ENCODE data around the gene LBP. TPM values are rescaled to one million over a fixed set of nuclear protein-coding genes. Genes with fewer than 3 reads are reported as not detected.

Gene LBP
- total RNA-seq, 4 donors from 2014 or later: not detected

DNA sequence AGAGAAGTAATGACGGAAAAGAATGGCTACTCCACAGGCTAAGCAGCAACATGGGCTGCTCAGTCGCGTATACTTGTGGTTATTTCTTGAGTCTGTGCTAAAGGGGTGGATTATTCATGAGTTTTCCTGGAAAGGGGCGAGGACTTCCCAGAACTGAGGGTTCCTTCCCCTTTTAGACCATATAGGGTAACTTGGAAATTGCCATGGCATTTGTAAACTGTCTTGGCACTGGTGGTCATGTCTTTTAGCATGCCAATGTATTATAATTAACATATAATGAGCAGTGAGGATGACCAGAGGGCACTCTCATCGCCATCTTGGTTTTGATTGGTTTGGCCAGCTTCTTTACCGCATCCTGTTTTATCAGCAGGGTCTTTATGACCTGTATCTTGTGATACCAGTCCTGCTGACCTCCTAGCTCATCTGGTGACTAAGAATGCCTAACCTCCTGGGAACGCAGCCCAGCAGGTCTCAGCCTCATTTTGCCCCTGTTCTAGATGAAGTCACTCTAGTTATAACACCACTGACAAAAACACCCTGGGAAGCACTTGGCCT, 11.4 kb downstream of the LBP start:
- no peak for DNase-seq
- in situ Hi-C loops (cut with MboI; ENCODE audit: low pct_ligation_motif_present in 1 of 4, low pct_unique_long_range_greater_than_20kb in 1 of 4, low sequenced_read_pairs in 3 of 4) (no loop called here), intact Hi-C loops (cut with DNase I; ENCODE audit: low total_unique reads) (no loop called here)
- H3K4me1 ChIP-seq: no peaks in the 10 kb centered on the region
- TF ChIP-seq EP300 (IDR thresholded peaks at IDR 0.05; ENCODE audit: low read depth): no peak
- TF ChIP-seq POLR2A (IDR thresholded peaks at IDR 0.05): no peak
- TF ChIP-seq, protein P1, sequence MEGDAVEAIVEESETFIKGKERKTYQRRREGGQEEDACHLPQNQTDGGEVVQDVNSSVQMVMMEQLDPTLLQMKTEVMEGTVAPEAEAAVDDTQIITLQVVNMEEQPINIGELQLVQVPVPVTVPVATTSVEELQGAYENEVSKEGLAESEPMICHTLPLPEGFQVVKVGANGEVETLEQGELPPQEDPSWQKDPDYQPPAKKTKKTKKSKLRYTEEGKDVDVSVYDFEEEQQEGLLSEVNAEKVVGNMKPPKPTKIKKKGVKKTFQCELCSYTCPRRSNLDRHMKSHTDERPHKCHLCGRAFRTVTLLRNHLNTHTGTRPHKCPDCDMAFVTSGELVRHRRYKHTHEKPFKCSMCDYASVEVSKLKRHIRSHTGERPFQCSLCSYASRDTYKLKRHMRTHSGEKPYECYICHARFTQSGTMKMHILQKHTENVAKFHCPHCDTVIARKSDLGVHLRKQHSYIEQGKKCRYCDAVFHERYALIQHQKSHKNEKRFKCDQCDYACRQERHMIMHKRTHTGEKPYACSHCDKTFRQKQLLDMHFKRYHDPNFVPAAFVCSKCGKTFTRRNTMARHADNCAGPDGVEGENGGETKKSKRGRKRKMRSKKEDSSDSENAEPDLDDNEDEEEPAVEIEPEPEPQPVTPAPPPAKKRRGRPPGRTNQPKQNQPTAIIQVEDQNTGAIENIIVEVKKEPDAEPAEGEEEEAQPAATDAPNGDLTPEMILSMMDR (IDR thresholded peaks at IDR 0.05): no peak
- no peak for TF ChIP-seq POLR2AphosphoS5 (IDR thresholded peaks at IDR 0.05)
- H3K27ac ChIP-seq: no peak overlapping the region
- H3K4me3 ChIP-seq: no peak overlapping the region
- H3K27me3 ChIP-seq: no peaks in the 10 kb centered on the region
- WGBS, 2 donors (ENCODE audit: low coverage in 1 of 2): 48 to 61% methylated on average over 6 to 7 of the region's 7 CpGs
- no peaks in the 10 kb centered on the region for H3K9me3 ChIP-seq
- H3K36me3 ChIP-seq: no peaks in the 10 kb centered on the region

DNA sequence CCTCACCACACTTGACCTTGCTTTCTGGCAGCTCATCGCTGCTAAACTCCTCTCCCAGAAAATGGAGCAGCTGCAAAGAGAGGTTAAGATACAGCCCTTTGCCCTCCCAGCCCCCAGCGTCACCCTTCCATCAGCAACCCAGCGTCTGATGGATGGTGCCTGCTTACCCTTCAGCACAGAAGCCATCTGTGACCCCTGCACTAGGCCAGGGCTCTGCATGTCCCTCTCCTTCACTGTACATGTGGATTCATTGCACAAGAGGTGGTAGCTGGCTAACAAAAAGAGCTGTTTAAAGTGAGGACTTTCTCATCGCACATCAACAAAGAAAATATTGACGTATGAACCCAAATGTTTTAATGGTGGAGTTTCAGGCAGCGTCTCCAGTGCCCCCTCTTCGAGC, 12.3 kb downstream of the LBP start:
- H3K9me3 ChIP-seq: no peaks in the 10 kb centered on the region
- no peaks in the 10 kb centered on the region for H3K36me3 ChIP-seq
- no peaks in the 10 kb centered on the region for H3K27me3 ChIP-seq
- H3K4me3 ChIP-seq: no peak overlapping the region
- H3K4me1 ChIP-seq: no peaks in the 10 kb centered on the region
- TF ChIP-seq, protein P1 (IDR thresholded peaks at IDR 0.05): no peak
- TF ChIP-seq POLR2AphosphoS5 (IDR thresholded peaks at IDR 0.05): no peak
- no peak for TF ChIP-seq EP300 (IDR thresholded peaks at IDR 0.05; ENCODE audit: low read depth)
- TF ChIP-seq POLR2A (IDR thresholded peaks at IDR 0.05): no peak
- no peak for DNase-seq
- intact Hi-C loops (cut with DNase I; ENCODE audit: low total_unique reads) (no loop called here), in situ Hi-C loops (cut with MboI; ENCODE audit: low pct_ligation_motif_present in 1 of 4, low pct_unique_long_range_greater_than_20kb in 1 of 4, low sequenced_read_pairs in 3 of 4) (no loop called here)
- no peak overlapping the region for H3K27ac ChIP-seq
- 71 to 84% methylated on average over 1 to 7 of the region's 7 CpGs for WGBS, 2 donors (ENCODE audit: low coverage in 1 of 2)

DNA sequence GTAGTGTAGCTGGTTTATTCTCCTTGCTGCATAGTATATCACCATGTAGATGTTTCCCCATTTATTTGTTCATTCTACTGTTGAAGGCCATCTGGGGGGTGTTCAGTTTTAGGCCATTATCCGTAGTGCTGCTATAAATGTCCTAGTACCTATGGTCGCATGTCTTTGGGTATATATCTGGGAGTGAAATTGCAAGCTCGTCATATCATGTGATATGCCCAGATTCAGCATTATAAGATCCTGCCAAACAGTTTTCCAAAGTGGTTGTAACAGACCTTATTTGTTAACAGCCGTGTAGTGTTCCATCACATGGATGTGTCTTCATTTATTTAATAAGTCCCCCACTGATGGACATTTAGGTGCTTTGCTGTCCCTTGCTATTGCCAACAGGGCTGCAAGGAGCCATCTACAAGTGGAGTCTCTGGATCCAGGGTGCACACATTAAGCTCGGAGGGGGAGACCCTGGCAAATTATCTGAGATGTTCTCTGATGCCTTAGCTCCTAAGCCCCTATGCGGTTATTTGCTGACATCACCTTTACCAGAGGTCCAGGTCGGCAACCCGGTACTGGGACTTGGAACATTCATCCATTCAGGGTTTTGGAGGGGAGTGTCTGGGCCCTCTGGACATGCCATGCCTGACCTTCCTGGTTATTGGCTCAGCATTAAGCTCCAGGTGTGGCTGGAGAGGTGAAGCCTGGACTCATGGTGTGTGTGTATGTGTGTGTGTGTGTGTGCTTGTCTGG, 16.9 kb downstream of the LBP start:
- in situ Hi-C loops (cut with MboI; ENCODE audit: low pct_ligation_motif_present in 1 of 4, low pct_unique_long_range_greater_than_20kb in 1 of 4, low sequenced_read_pairs in 3 of 4): no loop called here
- no peak overlapping the region for H3K27ac ChIP-seq
- no peaks in the 10 kb centered on the region for H3K36me3 ChIP-seq
- DNase-seq: no peak
- H3K4me3 ChIP-seq: no peak overlapping the region
- H3K9me3 ChIP-seq: no peaks in the 10 kb centered on the region
- intact Hi-C loops (cut with DNase I; ENCODE audit: low total_unique reads): no loop called here
- no peaks in the 10 kb centered on the region for H3K4me1 ChIP-seq
- TF ChIP-seq, protein P1 (IDR thresholded peaks at IDR 0.05): no peak
- TF ChIP-seq EP300 (IDR thresholded peaks at IDR 0.05; ENCODE audit: low read depth) (no peak), POLR2A (IDR thresholded peaks at IDR 0.05) (no peak), POLR2AphosphoS5 (IDR thresholded peaks at IDR 0.05) (no peak)
- WGBS, 2 donors (ENCODE audit: low coverage in 1 of 2): 85 to 90% methylated on average over 4 to 8 of the region's 8 CpGs
- no peaks in the 10 kb centered on the region for H3K27me3 ChIP-seq

DNA sequence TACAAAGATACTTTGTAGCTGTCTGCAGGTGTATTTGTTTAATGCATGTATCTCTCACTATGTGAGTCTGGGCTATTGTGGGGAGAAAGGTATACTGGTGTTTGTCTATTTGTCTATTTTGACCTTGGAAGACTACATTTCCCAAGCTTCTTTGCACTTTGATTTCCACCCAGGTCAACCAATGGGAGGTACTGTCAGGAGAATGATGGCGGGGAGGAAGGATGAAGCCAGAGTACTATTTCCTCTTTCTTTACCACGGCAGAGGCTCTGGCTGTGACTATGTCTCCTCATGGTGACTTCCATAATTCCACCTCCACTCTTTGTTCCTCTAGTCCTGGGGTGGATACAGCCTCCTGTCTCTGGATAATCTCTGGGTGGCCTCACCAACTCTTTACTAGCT, 23.1 kb downstream of the LBP start:
- no peak overlapping the region for H3K27ac ChIP-seq
- no peak for DNase-seq
- in situ Hi-C loops (cut with MboI; ENCODE audit: low pct_ligation_motif_present in 1 of 4, low pct_unique_long_range_greater_than_20kb in 1 of 4, low sequenced_read_pairs in 3 of 4): no loop called here
- no peaks in the 10 kb centered on the region for H3K9me3 ChIP-seq
- no peaks in the 10 kb centered on the region for H3K4me1 ChIP-seq
- H3K36me3 ChIP-seq: no peaks in the 10 kb centered on the region
- H3K27me3 ChIP-seq: peaks cover 6% of the 10 kb centered on the region
- TF ChIP-seq EP300 (IDR thresholded peaks at IDR 0.05; ENCODE audit: low read depth): no peak
- TF ChIP-seq, protein P1 (IDR thresholded peaks at IDR 0.05): no peak
- no peak for TF ChIP-seq POLR2AphosphoS5 (IDR thresholded peaks at IDR 0.05)
- intact Hi-C loops (cut with DNase I; ENCODE audit: low total_unique reads): no loop called here
- H3K4me3 ChIP-seq: no peak overlapping the region
- 33 to 40% methylated on average over 1 to 2 of the region's 2 CpGs for WGBS, 2 donors (ENCODE audit: low coverage in 1 of 2)
